Prostate gland (tissue), 2 donors: ENCODE data around the gene CRY2. TPM values are rescaled to one million over a fixed set of nuclear protein-coding genes. Genes with fewer than 3 reads are reported as not detected.
"Not testable (repeated sequence)": the region's sequence is repeated elsewhere in the genome, so short reads cannot be mapped to it uniquely, and the experiment has no call there.

Source experiments
- DNase-seq: peaks from one replicate; pipeline ENCODE4 v3.0.0-alpha.2; 2019; ENCODE audit warnings: low spot score
- H3K27ac ChIP-seq, 2 donors: fragments of 200-600 bp; sonication (generic); 2 replicates each; pipeline ENCODE4 v1.5.1; 2017 to 2019
- H3K27me3 ChIP-seq: fragments of 200-600 bp; sonication (generic); replicated peaks from 2 replicates; pipeline ENCODE4 v1.5.1; 2019; ENCODE audit not compliant: insufficient read depth
- H3K36me3 ChIP-seq, 2 donors: fragments of 200-600 bp; sonication (generic); 1 replicate in 1 of 2; 2 replicates in 1 of 2; pipeline versions ENCODE4 v1.5.1 to v1.8.1; 2017 to 2019
- H3K4me1 ChIP-seq: fragments of 200-600 bp; sonication (generic); replicated peaks from 2 replicates; pipeline ENCODE4 v1.5.1; 2019
- H3K4me3 ChIP-seq, 2 donors: fragments of 200-600 bp; sonication (generic); 2 replicates each; pipeline ENCODE4 v1.5.1; 2017 to 2019
- H3K9me3 ChIP-seq: fragments of 200-600 bp; sonication (generic); 2 replicates; pipeline ENCODE4 v1.5.1; 2017
- POLR2A ChIP-seq: fragments of 450-650 bp; IDR thresholded peaks from one replicate; pipeline ENCODE4 v1.6.1; 2016; ENCODE audit warnings: antibody characterized with exemption, mild to moderate bottlenecking
- POLR2AphosphoS5 ChIP-seq: sonication (generic); formaldehyde crosslinking; IDR thresholded peaks from one replicate; pipeline ENCODE4 v1.6.1; 2017; ENCODE audit warnings: antibody characterized with exemption
- WGBS: methylation state at CpG from one replicate; pipeline ENCODE4 v1.1.5; 2018; 5-methylcytosine and 5-hydroxymethylcytosine counted together
- intact Hi-C: fragments of 100-400 bp; cut with DNase I; formaldehyde crosslinking; loops from one replicate; pipeline ENCODE4 v1.14.2; 2022
- total RNA-seq, 2 donors: library from RNA; depleted of rRNA; stranded (reverse); fragments of >200 nt; gene quantifications; one replicate each; pipeline ENCODE4 v1.1.0, GENCODE V29; 2016
- TF ChIP-seq, protein P1 (sequence below), 4 experiments: fragments of 200-600 bp in 2 of 4; fragments of 450-650 bp in 2 of 4; sonication (generic) in 2 of 4; IDR thresholded peaks; 1 replicate in 3 of 4; 2 replicates in 1 of 4; pipeline ENCODE4 v1.5.1; 2016 to 2019; ENCODE audit warnings: antibody characterized with exemption in 4 of 4, mild to moderate bottlenecking in 2 of 4, moderate library complexity in 2 of 4

CRY2 gene
- total RNA-seq, 2 donors from 2014 or later, result 45.4 to 70.8 TPM

DNA sequence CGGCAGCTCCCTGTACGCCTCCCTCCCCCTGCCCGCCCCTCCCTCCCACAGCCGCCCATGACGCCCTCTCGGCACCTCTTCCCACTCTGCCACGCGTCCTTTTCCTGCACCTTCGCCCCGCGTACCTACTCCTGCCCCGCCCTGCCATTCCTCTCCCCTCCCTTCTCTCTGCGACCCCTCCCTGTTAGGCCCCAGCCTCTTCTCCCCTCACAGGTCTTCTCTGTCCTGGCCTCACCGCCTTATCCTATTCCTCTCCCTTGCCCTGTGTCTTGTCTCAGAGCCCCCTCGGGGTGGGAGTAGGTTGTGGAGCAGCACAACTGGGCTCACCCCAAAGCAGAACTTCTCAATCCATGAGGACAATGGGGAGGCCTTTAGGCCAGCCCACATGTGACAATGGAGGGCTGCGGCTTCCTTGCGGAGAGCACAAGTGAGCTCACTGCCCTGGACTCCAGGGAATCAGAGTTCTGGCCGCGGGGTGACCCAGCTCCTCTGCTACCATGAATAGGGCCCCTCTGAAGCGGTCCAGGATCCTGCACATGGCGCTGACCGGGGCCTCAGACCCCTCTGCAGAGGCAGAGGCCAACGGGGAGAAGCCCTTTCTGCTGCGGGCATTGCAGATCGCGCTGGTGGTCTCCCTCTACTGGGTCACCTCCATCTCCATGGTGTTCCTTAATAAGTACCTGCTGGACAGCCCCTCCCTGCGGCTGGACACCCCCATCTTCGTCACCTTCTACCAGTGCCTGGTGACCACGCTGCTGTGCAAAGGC, 41.8 kb upstream of the CRY2 start:
- H3K9me3 ChIP-seq, result no peaks in the 10 kb centered on the region
- 15% methylated on average over 29 of the region's 29 CpGs for WGBS
- intact Hi-C loops, result loop anchor here (5.0 kb wide), 1 partner anchor 42 kb away; the partner anchor contains the start of gene CRY2
- DNase-seq, result no peak
- H3K27ac ChIP-seq, result peak overlapping the region; percentile 81 to 88
- H3K36me3 ChIP-seq, result no peaks in the 10 kb centered on the region
- peaks cover 24% of the 10 kb centered on the region for H3K4me1 ChIP-seq
- no peak for TF ChIP-seq POLR2AphosphoS5
- TF ChIP-seq, protein P1, sequence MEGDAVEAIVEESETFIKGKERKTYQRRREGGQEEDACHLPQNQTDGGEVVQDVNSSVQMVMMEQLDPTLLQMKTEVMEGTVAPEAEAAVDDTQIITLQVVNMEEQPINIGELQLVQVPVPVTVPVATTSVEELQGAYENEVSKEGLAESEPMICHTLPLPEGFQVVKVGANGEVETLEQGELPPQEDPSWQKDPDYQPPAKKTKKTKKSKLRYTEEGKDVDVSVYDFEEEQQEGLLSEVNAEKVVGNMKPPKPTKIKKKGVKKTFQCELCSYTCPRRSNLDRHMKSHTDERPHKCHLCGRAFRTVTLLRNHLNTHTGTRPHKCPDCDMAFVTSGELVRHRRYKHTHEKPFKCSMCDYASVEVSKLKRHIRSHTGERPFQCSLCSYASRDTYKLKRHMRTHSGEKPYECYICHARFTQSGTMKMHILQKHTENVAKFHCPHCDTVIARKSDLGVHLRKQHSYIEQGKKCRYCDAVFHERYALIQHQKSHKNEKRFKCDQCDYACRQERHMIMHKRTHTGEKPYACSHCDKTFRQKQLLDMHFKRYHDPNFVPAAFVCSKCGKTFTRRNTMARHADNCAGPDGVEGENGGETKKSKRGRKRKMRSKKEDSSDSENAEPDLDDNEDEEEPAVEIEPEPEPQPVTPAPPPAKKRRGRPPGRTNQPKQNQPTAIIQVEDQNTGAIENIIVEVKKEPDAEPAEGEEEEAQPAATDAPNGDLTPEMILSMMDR (IDR thresholded peaks at IDR 0.05), result no peak
- no peak for TF ChIP-seq POLR2A
- peak overlapping the region; percentile 70 to 83 for H3K4me3 ChIP-seq
- no peaks in the 10 kb centered on the region for H3K27me3 ChIP-seq

DNA sequence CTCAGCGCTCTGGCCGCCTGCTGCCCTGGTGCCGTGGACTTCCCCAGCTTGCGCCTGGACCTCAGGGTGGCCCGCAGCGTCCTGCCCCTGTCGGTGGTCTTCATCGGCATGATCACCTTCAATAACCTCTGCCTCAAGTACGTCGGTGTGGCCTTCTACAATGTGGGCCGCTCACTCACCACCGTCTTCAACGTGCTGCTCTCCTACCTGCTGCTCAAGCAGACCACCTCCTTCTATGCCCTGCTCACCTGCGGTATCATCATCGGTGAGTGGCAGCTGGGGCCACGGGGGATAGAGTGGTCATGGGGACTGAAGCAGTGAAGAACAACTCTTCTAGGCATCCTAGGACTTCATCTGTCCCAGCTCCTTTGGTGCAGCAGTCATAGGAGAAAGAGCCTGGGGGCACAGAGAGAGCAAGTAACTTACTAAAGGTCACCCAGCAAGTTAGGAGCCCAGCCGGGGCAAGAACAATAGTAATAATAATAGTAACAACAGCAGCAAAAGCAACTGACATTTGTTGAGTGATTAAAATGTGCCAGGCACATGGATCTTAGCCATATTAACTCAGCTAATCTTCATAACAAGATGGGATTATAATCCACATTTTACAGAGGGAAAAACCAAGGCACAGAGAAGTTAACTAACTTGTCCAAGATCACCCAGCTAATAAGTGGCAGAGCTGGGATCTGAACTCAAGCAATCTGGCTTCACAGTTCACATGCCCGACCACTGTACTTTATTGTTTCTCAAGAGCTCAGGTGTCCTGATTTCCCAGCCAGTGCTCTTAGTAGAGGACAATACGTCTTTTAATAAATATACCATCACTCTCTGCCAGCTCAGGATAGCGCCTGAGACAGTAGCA, 41.0 kb upstream of the CRY2 start:
- WGBS, result 62% methylated on average over 20 of the region's 20 CpGs
- TF ChIP-seq, protein P1 (IDR thresholded peaks at IDR 0.05), result no peak
- no peak for TF ChIP-seq POLR2A
- TF ChIP-seq POLR2AphosphoS5, result no peak
- Histone ChIP-seq H3K9me3 (no peaks in the 10 kb centered on the region), H3K27me3 (no peaks in the 10 kb centered on the region), H3K4me1 (peaks cover 24% of the 10 kb centered on the region), H3K4me3 (peak overlapping the region; percentile 70 to 83), H3K36me3 (peaks cover 0 to 5% of the 10 kb centered on the region in 2 donors), H3K27ac (no peak overlapping the region)
- DNase-seq, result no peak
- intact Hi-C loops, result loop anchor here (5.0 kb wide), 1 partner anchor 41 kb away; the partner anchor contains the start of gene CRY2

DNA sequence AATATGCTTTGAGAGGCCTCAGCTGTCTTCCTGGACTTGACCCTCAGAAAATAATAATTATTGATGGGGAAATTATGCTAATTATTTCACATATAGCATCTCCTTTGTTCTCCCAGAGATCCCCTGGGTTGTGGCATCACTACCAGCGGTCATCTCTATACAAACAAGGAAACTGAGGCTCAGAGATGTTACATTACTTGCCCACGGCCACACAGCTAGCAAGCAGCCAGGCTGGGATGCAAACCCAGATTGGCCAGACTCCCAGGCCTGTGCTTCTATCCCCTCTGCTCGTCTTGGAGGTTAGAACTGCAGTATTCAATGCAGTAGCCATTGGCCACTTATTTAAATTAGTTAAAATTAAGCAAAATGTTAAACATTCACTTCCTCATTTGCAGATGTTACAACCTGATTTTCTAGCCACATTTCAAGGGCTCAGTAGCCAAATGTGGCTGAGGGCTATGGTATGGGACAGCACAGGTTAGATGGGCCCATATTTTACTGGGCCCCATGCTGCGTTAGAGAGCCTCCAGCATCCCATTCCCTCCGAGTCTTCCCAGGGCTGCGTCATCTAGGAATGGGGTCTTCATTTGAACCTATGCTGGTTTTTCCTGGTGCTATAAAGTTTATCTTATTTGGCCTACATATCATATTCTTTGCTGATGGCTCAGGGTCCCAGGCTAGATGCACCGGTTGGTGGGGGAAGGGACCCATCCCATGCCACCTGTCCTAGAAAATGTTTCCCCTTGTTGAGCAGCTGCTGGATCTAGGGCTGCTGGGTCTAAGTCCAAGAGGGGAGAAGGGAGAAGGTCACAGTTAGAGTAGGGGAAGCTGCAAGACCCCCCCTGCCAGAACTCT, 40.1 kb upstream of the CRY2 start:
- peaks cover 24% of the 10 kb centered on the region for H3K4me1 ChIP-seq
- WGBS, result 68% methylated on average over 7 of the region's 7 CpGs
- H3K27ac ChIP-seq, result no peak overlapping the region
- intact Hi-C loops, result loop anchor here (5.0 kb wide), 1 partner anchor 40 kb away; the partner anchor contains the start of gene CRY2
- no peaks in the 10 kb centered on the region for H3K27me3 ChIP-seq
- H3K9me3 ChIP-seq, result no peaks in the 10 kb centered on the region
- peaks cover 0 to 7% of the 10 kb centered on the region in 2 donors for H3K36me3 ChIP-seq
- no peak for DNase-seq
- TF ChIP-seq POLR2A (no peak), POLR2AphosphoS5 (no peak)
- TF ChIP-seq, protein P1 (IDR thresholded peaks at IDR 0.05), result no peak
- H3K4me3 ChIP-seq, result no peak overlapping the region

DNA sequence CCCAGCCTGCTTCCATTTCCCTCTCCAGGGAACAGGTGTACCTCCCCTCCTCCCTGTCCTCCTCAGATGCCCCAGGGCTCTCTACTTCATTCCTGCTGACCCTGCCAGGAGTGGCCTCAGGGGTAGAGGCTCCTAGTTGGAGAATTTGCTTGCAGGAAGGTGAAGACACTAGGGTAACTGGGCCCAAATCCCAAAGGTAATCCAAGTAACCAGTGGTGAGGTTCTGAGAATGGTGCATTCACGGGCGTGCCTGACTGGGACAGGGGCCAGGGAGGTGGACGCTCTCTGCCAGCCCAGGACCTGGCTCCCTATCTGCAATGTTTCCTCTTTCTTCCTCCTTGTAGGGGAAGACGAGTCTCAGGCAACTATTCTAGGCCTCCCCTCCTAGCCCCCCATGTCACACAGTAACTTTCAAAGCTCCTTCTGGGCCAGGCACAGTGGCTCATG, 39.5 kb upstream of the CRY2 start:
- Histone ChIP-seq H3K36me3 (peaks cover 0 to 7% of the 10 kb centered on the region in 2 donors), H3K9me3 (no peaks in the 10 kb centered on the region), H3K4me3 (no peak overlapping the region), H3K27ac (no peak overlapping the region), H3K4me1 (peaks cover 24% of the 10 kb centered on the region), H3K27me3 (no peaks in the 10 kb centered on the region)
- DNase-seq, result no peak
- no peak for TF ChIP-seq POLR2AphosphoS5
- no peak for TF ChIP-seq POLR2A
- TF ChIP-seq, protein P1 (IDR thresholded peaks at IDR 0.05), result no peak
- intact Hi-C loops, result loop anchor here (5.0 kb wide), 1 partner anchor 39 kb away; the partner anchor contains the start of gene CRY2
- WGBS, result 29% methylated on average over 4 of the region's 4 CpGs

DNA sequence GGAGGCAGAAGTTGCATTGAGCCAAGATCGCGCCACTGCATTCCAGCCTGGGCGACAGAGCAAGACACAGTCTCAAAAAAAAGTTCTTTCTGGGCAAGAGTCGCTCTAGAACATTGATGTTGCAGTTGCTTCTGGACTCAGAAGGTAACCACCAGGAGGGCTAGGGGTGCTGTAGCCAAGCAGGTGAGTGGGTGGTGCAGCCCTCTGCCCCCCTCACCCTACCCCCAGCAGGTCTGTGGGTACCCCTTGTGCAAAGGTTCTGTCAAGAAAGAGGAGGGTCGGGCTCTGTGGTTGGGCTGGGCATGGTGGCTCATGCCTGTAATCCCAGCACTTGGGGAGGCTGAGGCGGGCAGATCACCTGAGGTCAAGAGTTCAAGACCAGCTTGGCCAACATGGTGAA, 38.8 kb upstream of the CRY2 start:
- not testable (repeated sequence) for H3K4me3 ChIP-seq, H3K36me3 ChIP-seq, H3K27me3 ChIP-seq, H3K9me3 ChIP-seq, H3K27ac ChIP-seq, DNase-seq
- WGBS, result 95% methylated on average over 6 of the region's 6 CpGs
- intact Hi-C loops, result loop anchor here (5.0 kb wide), 1 partner anchor 39 kb away; the partner anchor contains the start of gene CRY2
- peaks cover 24% of the 10 kb centered on the region for H3K4me1 ChIP-seq
